GM12873 (cell line): ENCODE measurements around the gene LPCAT2.

ENCODE experiments used
- TF ChIP-seq, protein P1 (sequence below): IDR thresholded peaks from 2 replicates; pipeline ENCODE4 v1.5.1; 2012; ENCODE audit warnings: low read depth, mild to moderate bottlenecking, moderate library complexity, low read length, control low read depth; ENCODE audit not compliant: insufficient read depth; ENCODE audit errors: missing control alignments

The LPCAT2 gene

DNA sequence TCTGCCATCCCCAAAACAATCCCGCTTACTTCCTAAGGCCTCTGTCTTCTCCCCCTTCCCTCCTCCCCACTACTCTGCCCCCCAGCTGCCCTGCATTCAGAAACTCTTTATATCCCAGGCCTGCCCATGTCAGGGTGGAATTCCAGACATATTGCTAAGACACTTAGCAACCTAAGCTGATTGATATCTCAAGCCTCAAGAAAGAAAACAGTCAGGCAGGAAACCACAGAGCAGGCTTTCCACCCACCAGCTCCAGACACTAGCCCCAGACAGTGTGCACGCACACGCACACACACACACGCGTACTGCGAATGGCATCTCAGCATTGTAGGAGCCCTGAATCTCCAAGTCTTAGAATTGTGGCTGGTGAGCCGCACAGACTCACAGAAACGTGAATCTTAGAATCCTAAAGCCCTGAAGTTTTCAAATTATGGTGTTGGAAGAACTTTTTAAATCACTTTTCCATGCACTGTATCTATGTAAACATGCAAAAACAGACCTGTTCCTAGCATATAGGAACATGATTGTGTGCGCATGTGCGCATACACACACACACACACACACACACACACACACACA lies 8.8 kb upstream of the LPCAT2 start:
- TF ChIP-seq, protein P1, sequence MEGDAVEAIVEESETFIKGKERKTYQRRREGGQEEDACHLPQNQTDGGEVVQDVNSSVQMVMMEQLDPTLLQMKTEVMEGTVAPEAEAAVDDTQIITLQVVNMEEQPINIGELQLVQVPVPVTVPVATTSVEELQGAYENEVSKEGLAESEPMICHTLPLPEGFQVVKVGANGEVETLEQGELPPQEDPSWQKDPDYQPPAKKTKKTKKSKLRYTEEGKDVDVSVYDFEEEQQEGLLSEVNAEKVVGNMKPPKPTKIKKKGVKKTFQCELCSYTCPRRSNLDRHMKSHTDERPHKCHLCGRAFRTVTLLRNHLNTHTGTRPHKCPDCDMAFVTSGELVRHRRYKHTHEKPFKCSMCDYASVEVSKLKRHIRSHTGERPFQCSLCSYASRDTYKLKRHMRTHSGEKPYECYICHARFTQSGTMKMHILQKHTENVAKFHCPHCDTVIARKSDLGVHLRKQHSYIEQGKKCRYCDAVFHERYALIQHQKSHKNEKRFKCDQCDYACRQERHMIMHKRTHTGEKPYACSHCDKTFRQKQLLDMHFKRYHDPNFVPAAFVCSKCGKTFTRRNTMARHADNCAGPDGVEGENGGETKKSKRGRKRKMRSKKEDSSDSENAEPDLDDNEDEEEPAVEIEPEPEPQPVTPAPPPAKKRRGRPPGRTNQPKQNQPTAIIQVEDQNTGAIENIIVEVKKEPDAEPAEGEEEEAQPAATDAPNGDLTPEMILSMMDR, result no peak

DNA sequence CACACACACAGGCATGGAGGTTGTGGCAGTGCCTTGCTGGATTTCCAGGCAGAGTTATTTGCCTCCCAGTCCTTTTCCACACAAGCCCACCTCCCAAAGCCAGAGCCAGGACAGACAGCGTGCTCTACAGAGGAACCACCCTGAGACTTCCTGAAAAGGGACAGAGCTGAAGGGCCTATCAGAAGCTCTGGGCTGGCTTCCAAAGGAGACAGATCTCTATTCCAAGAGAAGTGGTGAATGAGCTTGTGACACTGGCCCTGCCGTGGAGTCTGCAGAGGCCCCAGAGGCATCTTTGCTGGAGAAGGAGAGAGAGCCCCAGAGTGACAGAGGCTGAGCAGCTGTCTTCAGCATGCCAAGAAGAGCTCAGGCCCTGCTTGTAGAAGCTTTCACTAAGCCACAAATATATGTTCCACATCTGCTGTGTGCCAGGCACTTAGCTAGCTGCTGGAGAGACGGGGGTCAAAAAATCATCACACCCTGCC lies 8.3 kb upstream of the LPCAT2 start:
- TF ChIP-seq, protein P1, result no peak

DNA sequence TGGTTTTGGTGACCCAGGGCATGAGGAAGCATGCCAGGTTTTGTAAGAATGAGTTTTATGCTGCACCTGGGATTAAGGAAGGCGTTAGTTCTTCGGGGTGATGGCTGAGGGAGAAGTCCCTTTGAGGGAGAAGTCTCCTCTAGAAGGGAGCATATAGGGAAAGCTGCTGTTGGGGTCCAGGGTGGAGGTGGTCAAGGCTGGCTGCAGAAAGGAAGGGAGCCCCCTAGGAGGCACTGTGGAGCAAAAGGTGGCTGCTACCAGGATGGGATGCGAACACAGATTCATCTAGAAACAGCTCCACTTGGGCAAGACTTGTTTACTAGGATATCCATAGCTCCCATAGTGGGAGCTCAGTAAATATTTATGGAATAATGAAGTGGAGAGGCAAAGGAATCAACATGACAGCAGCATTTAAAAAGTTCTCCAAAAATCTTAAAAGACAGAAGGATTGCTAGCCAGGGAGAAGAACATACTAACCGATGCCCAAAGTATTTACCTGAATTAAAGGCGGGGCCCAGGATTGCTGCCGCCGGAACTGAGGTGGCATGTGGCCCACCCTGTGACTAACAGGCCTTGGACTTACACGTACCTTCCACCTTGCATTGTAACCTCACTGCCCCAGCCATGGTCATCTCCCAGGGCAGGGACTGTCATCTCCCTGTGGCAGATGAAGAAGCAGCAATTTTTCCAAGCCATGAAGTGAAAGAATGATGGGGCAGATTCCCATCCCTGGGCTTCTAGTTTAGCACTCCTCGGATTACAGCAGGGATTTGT lies 7.1 kb upstream of the LPCAT2 start:
- TF ChIP-seq, protein P1, result peak; percentile 37

DNA sequence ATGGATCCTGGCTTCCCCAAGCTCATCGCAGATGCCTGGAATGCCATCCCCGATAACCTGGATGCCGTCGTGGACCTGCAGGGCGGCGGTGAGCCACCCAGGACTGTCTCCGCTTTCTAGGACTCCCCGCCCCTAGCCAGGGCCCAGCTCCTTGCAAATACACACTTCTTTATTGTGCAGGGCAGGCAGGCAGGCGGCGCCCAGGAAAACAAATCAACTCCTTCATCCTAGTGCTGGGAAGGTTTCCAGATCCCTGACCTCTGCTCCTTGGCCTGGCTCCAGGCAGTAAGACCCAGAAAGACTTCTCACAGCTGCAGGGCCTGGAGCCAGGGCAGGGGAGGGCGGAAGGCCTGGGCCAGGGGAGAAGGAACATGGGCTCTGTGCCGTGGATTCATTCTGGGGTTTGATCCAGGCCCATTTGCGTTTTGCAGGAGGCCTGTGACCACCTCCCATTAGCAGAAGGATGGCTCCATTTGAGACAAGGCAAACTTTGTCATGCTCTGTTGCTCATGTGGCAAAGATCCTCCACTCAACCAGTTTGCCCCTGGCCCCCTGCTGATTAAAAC lies 6.0 kb upstream of the LPCAT2 start:
- TF ChIP-seq, protein P1, result no peak

DNA sequence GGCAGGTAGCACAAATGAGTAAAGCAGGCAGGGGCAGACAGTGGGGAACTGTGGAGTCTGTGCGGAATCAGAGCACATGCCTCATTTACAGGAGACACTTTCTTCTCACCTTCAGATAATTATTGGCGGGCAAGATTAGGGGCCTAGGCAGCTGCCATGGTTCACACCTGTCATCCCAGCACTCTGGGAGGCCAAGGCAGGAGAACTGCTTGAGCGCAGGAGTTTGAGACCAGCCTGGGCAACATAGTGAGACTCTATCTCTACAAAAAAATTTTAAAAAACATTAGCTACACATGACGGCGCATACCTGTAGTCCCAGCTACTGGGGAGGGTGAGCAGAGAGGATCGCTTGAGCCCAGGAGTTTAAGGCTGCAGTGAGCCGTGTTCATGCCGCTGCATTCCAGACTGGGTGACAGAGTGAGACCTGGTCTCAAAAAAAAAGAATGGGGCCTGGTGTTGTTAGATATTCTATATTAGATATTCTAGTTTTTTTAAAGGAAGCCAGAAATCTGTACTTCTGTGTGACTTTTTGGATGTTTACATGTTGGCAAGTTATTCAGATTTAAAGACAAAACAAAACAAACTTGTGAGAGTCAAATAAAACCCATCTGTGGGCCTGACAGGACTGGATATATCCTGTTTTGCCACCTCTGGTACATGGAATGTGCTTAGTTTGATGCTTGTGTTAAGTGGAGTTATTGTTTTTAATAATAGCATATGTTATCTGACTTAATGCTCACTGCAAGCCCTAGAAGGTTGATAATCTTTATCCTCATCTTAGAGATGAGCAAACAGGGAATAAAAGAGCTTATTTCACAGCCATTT lies 4.9 kb upstream of the LPCAT2 start:
- TF ChIP-seq, protein P1, result no peak

DNA sequence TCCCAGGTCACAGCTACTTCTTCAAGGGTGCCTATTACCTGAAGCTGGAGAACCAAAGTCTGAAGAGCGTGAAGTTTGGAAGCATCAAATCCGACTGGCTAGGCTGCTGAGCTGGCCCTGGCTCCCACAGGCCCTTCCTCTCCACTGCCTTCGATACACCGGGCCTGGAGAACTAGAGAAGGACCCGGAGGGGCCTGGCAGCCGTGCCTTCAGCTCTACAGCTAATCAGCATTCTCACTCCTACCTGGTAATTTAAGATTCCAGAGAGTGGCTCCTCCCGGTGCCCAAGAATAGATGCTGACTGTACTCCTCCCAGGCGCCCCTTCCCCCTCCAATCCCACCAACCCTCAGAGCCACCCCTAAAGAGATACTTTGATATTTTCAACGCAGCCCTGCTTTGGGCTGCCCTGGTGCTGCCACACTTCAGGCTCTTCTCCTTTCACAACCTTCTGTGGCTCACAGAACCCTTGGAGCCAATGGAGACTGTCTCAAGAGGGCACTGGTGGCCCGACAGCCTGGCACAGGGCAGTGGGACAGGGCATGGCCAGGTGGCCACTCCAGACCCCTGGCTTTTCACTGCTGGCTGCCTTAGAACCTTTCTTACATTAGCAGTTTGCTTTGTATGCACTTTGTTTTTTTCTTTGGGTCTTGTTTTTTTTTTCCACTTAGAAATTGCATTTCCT lies 3.4 kb upstream of the LPCAT2 start:
- TF ChIP-seq, protein P1, result no peak
